ENCODE data around the gene CDH13.

CDH13 gene

DNA sequence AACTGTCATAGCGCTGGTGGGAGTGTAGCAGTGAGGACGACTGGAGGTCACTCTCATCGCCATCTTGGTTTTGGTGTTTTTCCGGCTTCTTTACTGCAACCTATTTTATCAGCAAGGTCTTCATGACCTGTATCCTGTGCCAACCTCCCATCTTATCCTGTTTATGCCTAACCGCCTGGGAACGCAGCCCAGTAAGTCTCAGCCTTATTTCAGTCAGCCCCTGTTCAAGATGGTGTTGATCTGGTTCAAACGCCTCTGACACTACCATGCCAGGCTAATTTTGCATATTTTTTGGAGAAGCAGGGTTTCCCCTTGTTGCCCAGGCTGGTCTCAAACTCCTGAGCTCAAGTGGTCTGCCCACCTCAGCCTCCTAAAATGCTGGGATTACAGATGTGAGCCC lies 1001.2 kb downstream of the CDH13 start:
- Histone ChIP-seq H3K9ac (ENCODE audit: low read length) (no peak overlapping the region), H3K4me3 (ENCODE audit: low read depth, low read length) (no peak overlapping the region), H3K27ac (ENCODE audit: low read depth, low read length) (no peak overlapping the region), H3K36me3 (ENCODE audit: control insufficient read depth, insufficient read depth, low read length) (no peaks in the 10 kb centered on the region), H3K4me1 (ENCODE audit: control insufficient read depth, insufficient read depth, low read length) (peaks cover 11% of the 10 kb centered on the region), H3K9me3 (ENCODE audit: control insufficient read depth, insufficient read depth, low read depth, low read length) (no peaks in the 10 kb centered on the region), H3K27me3 (ENCODE audit: control insufficient read depth, insufficient read depth, low read length) (no peaks in the 10 kb centered on the region)

DNA sequence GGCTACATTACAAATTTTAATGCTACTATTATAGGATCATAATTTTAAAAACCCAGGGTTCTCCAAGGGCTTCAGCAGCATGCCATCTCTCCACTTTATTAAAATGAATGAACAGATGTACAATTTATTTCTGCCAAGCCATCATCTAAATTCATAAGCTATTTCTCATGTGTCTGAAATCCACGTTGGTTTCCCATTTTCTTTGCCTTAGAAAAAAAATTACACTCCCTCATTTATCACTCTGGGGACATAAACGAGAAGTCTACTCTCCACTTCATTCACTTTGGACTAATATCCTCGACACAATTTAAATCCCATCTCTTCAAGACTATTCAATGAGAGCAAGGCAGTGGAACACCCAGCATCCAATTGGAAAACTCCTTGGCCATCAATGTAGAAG lies 1002.7 kb downstream of the CDH13 start:
- Histone ChIP-seq H3K36me3 (ENCODE audit: control insufficient read depth, insufficient read depth, low read length) (no peaks in the 10 kb centered on the region), H3K9me3 (ENCODE audit: control insufficient read depth, insufficient read depth, low read depth, low read length) (no peaks in the 10 kb centered on the region), H3K4me1 (ENCODE audit: control insufficient read depth, insufficient read depth, low read length) (peaks cover 9% of the 10 kb centered on the region), H3K27me3 (ENCODE audit: control insufficient read depth, insufficient read depth, low read length) (no peaks in the 10 kb centered on the region), H3K4me3 (ENCODE audit: low read depth, low read length) (no peak overlapping the region), H3K9ac (ENCODE audit: low read length) (no peak overlapping the region), H3K27ac (ENCODE audit: low read depth, low read length) (no peak overlapping the region)

- no peak overlapping the region for H3K4me3 ChIP-seq (ENCODE audit: low read depth, low read length)
- H3K9me3 ChIP-seq (ENCODE audit: control insufficient read depth, insufficient read depth, low read depth, low read length) = no peaks in the 10 kb centered on the region
- H3K4me1 ChIP-seq (ENCODE audit: control insufficient read depth, insufficient read depth, low read length) = peaks cover 5% of the 10 kb centered on the region
- H3K27me3 ChIP-seq (ENCODE audit: control insufficient read depth, insufficient read depth, low read length) = no peaks in the 10 kb centered on the region
- H3K36me3 ChIP-seq (ENCODE audit: control insufficient read depth, insufficient read depth, low read length) = no peaks in the 10 kb centered on the region
- no peak overlapping the region for H3K27ac ChIP-seq (ENCODE audit: low read depth, low read length)
- no peak overlapping the region for H3K9ac ChIP-seq (ENCODE audit: low read length)
Measured at GRCh38 chr16:83629836-83630235, 1003.1 kb downstream of the CDH13 start.

- H3K36me3 ChIP-seq (ENCODE audit: control insufficient read depth, insufficient read depth, low read length) = no peaks in the 10 kb centered on the region
- H3K9ac ChIP-seq (ENCODE audit: low read length) = no peak overlapping the region
- no peaks in the 10 kb centered on the region for H3K27me3 ChIP-seq (ENCODE audit: control insufficient read depth, insufficient read depth, low read length)
- no peak overlapping the region for H3K27ac ChIP-seq (ENCODE audit: low read depth, low read length)
- no peaks in the 10 kb centered on the region; the same call in 1 of the 2 replicates for H3K4me1 ChIP-seq (ENCODE audit: control insufficient read depth, insufficient read depth, low read length)
- no peak overlapping the region for H3K4me3 ChIP-seq (ENCODE audit: low read depth, low read length)
- peaks cover 4% of the 10 kb centered on the region; the same call in 1 of the 2 replicates for H3K9me3 ChIP-seq (ENCODE audit: control insufficient read depth, insufficient read depth, low read depth, low read length)
Measured at GRCh38 chr16:83630979-83631378, 1004.2 kb downstream of the CDH13 start.

- H3K4me1 ChIP-seq (ENCODE audit: control insufficient read depth, insufficient read depth, low read length) = no peaks in the 10 kb centered on the region; the same call in 1 of the 2 replicates
- H3K36me3 ChIP-seq (ENCODE audit: control insufficient read depth, insufficient read depth, low read length) = no peaks in the 10 kb centered on the region
- no peaks in the 10 kb centered on the region for H3K27me3 ChIP-seq (ENCODE audit: control insufficient read depth, insufficient read depth, low read length)
- peaks cover 13% of the 10 kb centered on the region for H3K9me3 ChIP-seq (ENCODE audit: control insufficient read depth, insufficient read depth, low read depth, low read length)
- H3K9ac ChIP-seq (ENCODE audit: low read length) = no peak overlapping the region
- no peak overlapping the region for H3K4me3 ChIP-seq (ENCODE audit: low read depth, low read length)
- H3K27ac ChIP-seq (ENCODE audit: low read depth, low read length) = no peak overlapping the region
Measured at GRCh38 chr16:83633286-83633685, 1006.5 kb downstream of the CDH13 start.

DNA sequence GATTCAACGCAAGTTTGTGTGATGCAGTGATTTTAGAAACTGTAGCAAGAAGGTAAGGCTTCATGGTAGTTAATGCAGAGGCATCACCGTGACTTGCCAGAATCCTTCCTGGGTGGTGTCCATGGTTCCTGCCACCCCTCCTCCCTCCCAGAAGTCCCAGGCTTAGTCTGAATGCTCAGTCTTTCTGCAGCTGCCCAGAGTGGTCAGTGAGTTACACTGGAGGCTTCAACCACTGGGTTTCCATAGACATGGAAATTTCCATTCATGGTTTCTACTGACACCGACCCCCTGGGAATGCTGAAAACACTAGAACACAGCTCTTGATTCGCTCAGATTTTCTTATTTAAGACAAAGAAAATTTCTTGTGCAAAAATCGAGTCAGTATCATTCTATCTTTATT lies 1021.6 kb downstream of the CDH13 start:
- no peaks in the 10 kb centered on the region for H3K27me3 ChIP-seq (ENCODE audit: control insufficient read depth, insufficient read depth, low read length)
- H3K9me3 ChIP-seq (ENCODE audit: control insufficient read depth, insufficient read depth, low read depth, low read length) = no peaks in the 10 kb centered on the region
- no peak overlapping the region for H3K27ac ChIP-seq (ENCODE audit: low read depth, low read length)
- H3K4me3 ChIP-seq (ENCODE audit: low read depth, low read length) = no peak overlapping the region
- H3K9ac ChIP-seq (ENCODE audit: low read length) = no peak overlapping the region
- peaks cover 26% of the 10 kb centered on the region for H3K4me1 ChIP-seq (ENCODE audit: control insufficient read depth, insufficient read depth, low read length)
- no peaks in the 10 kb centered on the region for H3K36me3 ChIP-seq (ENCODE audit: control insufficient read depth, insufficient read depth, low read length)

DNA sequence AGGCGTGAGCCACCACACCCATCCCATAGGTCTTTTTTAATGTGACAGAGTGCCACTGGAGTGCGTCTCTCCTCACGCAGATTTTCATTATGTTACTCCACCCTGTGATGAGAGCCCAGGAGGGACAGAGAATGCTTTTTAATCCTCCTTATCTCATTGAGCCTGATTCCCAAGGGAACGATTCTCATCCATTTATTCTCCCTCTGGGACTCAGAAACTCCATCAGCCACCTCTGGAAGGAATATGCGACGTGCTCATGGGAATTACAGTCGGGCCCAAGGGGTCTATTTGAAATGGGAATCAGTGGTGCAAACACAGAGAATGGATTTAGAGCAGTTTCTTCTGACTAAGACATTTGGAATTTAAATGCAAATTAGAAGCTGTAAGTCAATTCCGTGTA lies 1025.1 kb downstream of the CDH13 start:
- Histone ChIP-seq H3K36me3 (ENCODE audit: control insufficient read depth, insufficient read depth, low read length) (no peaks in the 10 kb centered on the region), H3K27me3 (ENCODE audit: control insufficient read depth, insufficient read depth, low read length) (no peaks in the 10 kb centered on the region), H3K9ac (ENCODE audit: low read length) (no peak overlapping the region), H3K27ac (ENCODE audit: low read depth, low read length) (no peak overlapping the region), H3K9me3 (ENCODE audit: control insufficient read depth, insufficient read depth, low read depth, low read length) (no peaks in the 10 kb centered on the region), H3K4me1 (ENCODE audit: control insufficient read depth, insufficient read depth, low read length) (peaks cover 26% of the 10 kb centered on the region), H3K4me3 (ENCODE audit: low read depth, low read length) (no peak overlapping the region)

DNA sequence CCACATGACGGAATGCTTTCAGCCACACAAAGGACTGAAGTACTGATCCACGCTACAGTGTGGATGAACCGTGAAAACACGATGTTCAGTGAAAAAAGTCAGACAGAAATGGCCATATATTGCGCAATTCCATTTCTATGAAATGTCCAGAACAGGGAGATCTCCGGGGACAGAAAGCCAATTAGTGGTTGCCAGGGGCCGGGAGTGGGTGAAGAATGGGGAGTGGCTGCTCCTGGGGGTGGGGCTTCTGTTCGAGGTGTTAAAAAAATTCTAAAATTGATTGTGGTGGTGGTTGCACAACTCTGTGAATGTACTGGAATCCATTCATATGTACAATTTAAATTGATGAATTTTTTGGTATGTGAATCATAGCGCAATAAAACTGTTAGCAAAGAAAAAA lies 1026.2 kb downstream of the CDH13 start:
- Histone ChIP-seq H3K36me3 (ENCODE audit: control insufficient read depth, insufficient read depth, low read length) (no peaks in the 10 kb centered on the region), H3K9me3 (ENCODE audit: control insufficient read depth, insufficient read depth, low read depth, low read length) (0 out of 2 replicates have a peak, but pooled peaks cover 3% of the 10 kb centered on the region), H3K27me3 (ENCODE audit: control insufficient read depth, insufficient read depth, low read length) (no peaks in the 10 kb centered on the region), H3K4me3 (ENCODE audit: low read depth, low read length) (no peak overlapping the region), H3K4me1 (ENCODE audit: control insufficient read depth, insufficient read depth, low read length) (peaks cover 24% of the 10 kb centered on the region), H3K9ac (ENCODE audit: low read length) (no peak overlapping the region), H3K27ac (ENCODE audit: low read depth, low read length) (no peak overlapping the region)

- no peak overlapping the region for H3K4me3 ChIP-seq (ENCODE audit: low read depth, low read length)
- H3K27me3 ChIP-seq (ENCODE audit: control insufficient read depth, insufficient read depth, low read length) = no peaks in the 10 kb centered on the region
- H3K9ac ChIP-seq (ENCODE audit: low read length) = no peak overlapping the region
- H3K27ac ChIP-seq (ENCODE audit: low read depth, low read length) = no peak overlapping the region
- H3K36me3 ChIP-seq (ENCODE audit: control insufficient read depth, insufficient read depth, low read length) = no peaks in the 10 kb centered on the region
- H3K9me3 ChIP-seq (ENCODE audit: control insufficient read depth, insufficient read depth, low read depth, low read length) = 0 out of 2 replicates have a peak, but pooled peaks cover 6% of the 10 kb centered on the region
- H3K4me1 ChIP-seq (ENCODE audit: control insufficient read depth, insufficient read depth, low read length) = peaks cover 16% of the 10 kb centered on the region
Measured at GRCh38 chr16:83653785-83654184, 1027.0 kb downstream of the CDH13 start.

DNA sequence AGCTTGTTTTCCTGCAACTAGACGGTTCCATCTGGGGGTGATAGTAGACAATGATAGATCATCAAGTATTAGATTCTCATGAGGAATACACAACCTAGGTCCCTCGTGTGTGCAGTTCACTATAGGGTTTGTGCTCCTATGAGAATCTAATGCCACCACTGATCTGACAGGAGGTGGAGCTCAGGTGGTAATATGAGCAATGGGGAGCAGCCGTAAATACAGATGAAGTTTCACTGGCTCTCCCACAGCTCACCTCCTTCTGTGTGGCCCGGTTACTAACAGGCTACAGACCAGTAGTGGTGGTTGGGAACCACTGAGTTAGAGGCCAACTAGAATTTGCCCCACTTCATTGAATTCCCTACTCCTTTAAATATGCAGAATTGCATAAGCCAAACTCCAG lies 1033.5 kb downstream of the CDH13 start:
- H3K4me1 ChIP-seq (ENCODE audit: control insufficient read depth, insufficient read depth, low read length) = no peaks in the 10 kb centered on the region
- peaks cover 18% of the 10 kb centered on the region for H3K9me3 ChIP-seq (ENCODE audit: control insufficient read depth, insufficient read depth, low read depth, low read length)
- H3K36me3 ChIP-seq (ENCODE audit: control insufficient read depth, insufficient read depth, low read length) = no peaks in the 10 kb centered on the region
- H3K27me3 ChIP-seq (ENCODE audit: control insufficient read depth, insufficient read depth, low read length) = no peaks in the 10 kb centered on the region
- H3K4me3 ChIP-seq (ENCODE audit: low read depth, low read length) = no peak overlapping the region
- H3K27ac ChIP-seq (ENCODE audit: low read depth, low read length) = no peak overlapping the region
- H3K9ac ChIP-seq (ENCODE audit: low read length) = no peak overlapping the region

- Histone ChIP-seq H3K36me3 (ENCODE audit: control insufficient read depth, insufficient read depth, low read length) (no peaks in the 10 kb centered on the region), H3K9me3 (ENCODE audit: control insufficient read depth, insufficient read depth, low read depth, low read length) (peaks cover 18% of the 10 kb centered on the region), H3K27me3 (ENCODE audit: control insufficient read depth, insufficient read depth, low read length) (no peaks in the 10 kb centered on the region), H3K4me3 (ENCODE audit: low read depth, low read length) (no peak overlapping the region), H3K4me1 (ENCODE audit: control insufficient read depth, insufficient read depth, low read length) (no peaks in the 10 kb centered on the region), H3K27ac (ENCODE audit: low read depth, low read length) (no peak overlapping the region), H3K9ac (ENCODE audit: low read length) (no peak overlapping the region)
Measured at GRCh38 chr16:83661656-83662055, 1034.9 kb downstream of the CDH13 start.

GRCh38 chr16:83666449-83666848 lies 1039.7 kb downstream of the CDH13 start:
- H3K4me1 ChIP-seq (ENCODE audit: control insufficient read depth, insufficient read depth, low read length) = no peaks in the 10 kb centered on the region
- no peak overlapping the region for H3K4me3 ChIP-seq (ENCODE audit: low read depth, low read length)
- no peak overlapping the region for H3K9ac ChIP-seq (ENCODE audit: low read length)
- H3K27ac ChIP-seq (ENCODE audit: low read depth, low read length) = no peak overlapping the region
- H3K36me3 ChIP-seq (ENCODE audit: control insufficient read depth, insufficient read depth, low read length) = no peaks in the 10 kb centered on the region
- peaks cover 36% of the 10 kb centered on the region for H3K9me3 ChIP-seq (ENCODE audit: control insufficient read depth, insufficient read depth, low read depth, low read length)
- H3K27me3 ChIP-seq (ENCODE audit: control insufficient read depth, insufficient read depth, low read length) = no peaks in the 10 kb centered on the region
